Measurements from ENCODE around the gene NUMB. TPM values are rescaled to one million over a fixed set of nuclear protein-coding genes. Genes with fewer than 3 reads are reported as not detected.

NUMB gene
- total RNA-seq, result 63.6 TPM

DNA sequence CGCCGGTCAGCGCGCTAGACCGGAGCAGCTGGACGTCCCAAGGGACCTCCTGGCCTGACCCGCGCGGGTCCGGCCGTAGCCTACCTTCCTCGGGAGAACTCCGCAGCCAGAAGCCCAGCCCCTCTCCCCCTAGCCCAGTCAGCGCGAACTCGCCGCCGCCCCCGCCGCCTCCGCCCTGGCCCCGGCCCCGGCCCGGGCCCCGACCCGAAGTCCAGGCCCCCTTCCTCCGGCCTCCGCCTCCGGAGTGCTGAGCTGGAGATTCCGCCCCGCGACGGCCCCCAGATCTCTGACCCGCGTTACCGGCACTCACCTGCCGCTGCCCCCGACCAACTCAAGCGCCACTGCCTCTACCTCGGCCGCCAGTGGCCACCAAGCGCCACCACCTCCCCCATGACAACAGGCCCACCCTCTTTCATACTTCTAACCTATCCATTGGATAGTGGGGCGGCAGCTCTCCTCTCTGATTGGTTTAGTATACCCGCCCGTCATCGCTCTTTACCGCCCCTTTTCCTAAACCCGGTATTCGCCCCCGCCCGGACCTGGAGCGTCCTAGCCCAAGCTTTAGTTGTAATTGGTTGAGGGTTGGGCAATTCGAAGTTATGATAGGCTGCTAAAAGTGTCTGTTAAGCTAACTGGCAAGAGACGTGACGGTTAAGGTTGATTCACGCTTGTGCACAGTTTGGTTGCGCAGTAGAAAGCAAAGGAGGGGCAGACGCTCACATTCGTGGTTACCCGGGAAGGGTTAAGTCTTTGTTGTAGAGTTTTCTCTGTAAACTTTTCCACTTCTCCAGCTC lies at the start of gene NUMB:
TSS of gene NUMB (minus strand) at position 364 of the 794 bp plus-strand sequence. CDS start 102,795 bp downstream, outside the sequence.

GRCh38 chr14:73237219-73237785 lies 221.0 kb downstream of the NUMB start, which contains the start of gene PAPLN:
PAPLN (plus strand) TSS chr14:73237506; CDS start chr14:73239779, 2,273 bp downstream.

Other genes with a start within 250 kb of the NUMB start
- gene PAPLN, start 221.0 kb downstream of the NUMB start, total RNA-seq, result 7.0 TPM
- 19.5 TPM for gene RIOX1, start 32.4 kb upstream of the NUMB start, total RNA-seq
- gene ACOT1, start 78.6 kb upstream of the NUMB start, total RNA-seq, result 6.7 TPM
- 0.38 TPM for gene HEATR4, start 100.4 kb upstream of the NUMB start, total RNA-seq
- 22.7 TPM for gene ACOT2, start 110.7 kb upstream of the NUMB start, total RNA-seq
- 0.44 TPM for gene ACOT4, start 133.3 kb upstream of the NUMB start, total RNA-seq
- not detected for gene ACOT6, start 154.0 kb upstream of the NUMB start, total RNA-seq
- gene DNAL1, start 186.4 kb upstream of the NUMB start, total RNA-seq, result 32.0 TPM